Stimulated activated CD4-positive, alpha-beta T cell treated with anti-CD3 and anti-CD28 coated beads, Interleukin-15, amount 100 ng/mL, for 1 hour (primary cell): ENCODE results near the gene DNAJC24.

Experiments
- DNase-seq, 2 donors: peaks; one replicate each; pipeline ENCODE4 v3.0.0-alpha.2; 2020; ENCODE audit warnings: low read depth in 1 of 2, low spot score in 1 of 2

DNAJC24 gene

DNA sequence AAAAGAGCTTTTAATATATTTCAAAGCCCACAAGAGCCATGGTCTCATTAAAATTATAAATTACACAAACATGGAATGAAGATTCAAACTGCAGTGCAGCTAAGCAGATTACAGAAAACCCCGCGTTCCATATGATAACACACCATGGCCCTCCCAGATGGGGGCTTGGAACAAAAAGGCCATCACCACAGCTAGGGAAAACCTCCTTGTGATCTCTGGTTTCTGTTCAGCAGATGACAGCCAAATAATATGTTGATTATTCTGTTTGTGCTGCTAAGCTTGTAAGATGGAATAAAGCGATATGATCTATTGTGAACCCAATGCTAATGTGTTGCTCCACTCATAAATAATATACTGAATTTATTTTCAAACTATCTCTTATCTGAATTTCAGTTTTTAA, 111.3 kb downstream of the DNAJC24 start:
- no peak for DNase-seq
